ENCODE data around the gene TTC19.

DNA sequence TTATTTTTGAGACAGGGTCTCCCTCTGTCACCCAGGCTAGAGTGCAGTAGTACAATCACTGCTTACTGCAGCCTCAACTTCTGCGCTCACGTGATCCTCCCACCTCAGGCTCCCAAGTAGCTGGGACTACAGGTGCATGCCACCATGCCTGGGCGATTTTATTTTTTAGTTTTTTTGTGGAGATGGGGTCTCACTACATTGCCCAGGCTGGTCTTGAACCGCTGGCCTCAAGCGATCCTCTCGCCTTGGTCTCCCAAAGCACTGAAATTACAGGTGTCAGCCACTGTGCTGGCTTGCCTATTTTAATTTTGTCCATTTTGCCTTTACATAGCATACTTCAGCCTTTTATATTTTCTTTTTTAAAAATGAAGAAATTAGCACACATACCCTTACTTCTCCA is 51.2 kb downstream of the TTC19 start:
- TF ChIP-seq EZH2 (IDR thresholded peaks at IDR 0.05; ENCODE audit: insufficient read depth, poor library complexity, severe bottlenecking) (no peak), EZH2phosphoT487 (IDR thresholded peaks at IDR 0.05; ENCODE audit: insufficient read depth, low read depth) (no peak)

Measured in GM23248 (cell line).